Adipocyte (in vitro differentiated cells): ENCODE results near the gene KIF18A.

ENCODE experiments used
- DNase-seq: peaks from one replicate; pipeline ENCODE4 v3.0.0-alpha.2; 2015; ENCODE audit warnings: low read depth
- H3K27me3 ChIP-seq: replicated peaks from 2 replicates; pipeline ENCODE4 v1.7.0; 2013; ENCODE audit warnings: mild to moderate bottlenecking, low read length, moderate library complexity; ENCODE audit not compliant: control insufficient read depth, insufficient read depth
- H3K36me3 ChIP-seq: 2 replicates; pipeline ENCODE4 v1.7.0; 2013; ENCODE audit warnings: low read length, mild to moderate bottlenecking, moderate library complexity; ENCODE audit not compliant: control insufficient read depth, insufficient read depth, severe bottlenecking
- H3K4me1 ChIP-seq: 2 replicates; pipeline ENCODE4 v1.7.0; 2013; ENCODE audit warnings: mild to moderate bottlenecking, low read length, moderate library complexity; ENCODE audit not compliant: control insufficient read depth, insufficient read depth
- H3K4me3 ChIP-seq: 2 replicates; pipeline ENCODE4 v1.7.0; 2013; ENCODE audit warnings: mild to moderate bottlenecking, low read length, moderate library complexity
- H3K9ac ChIP-seq: 2 replicates; pipeline ENCODE4 v1.7.0; 2013; ENCODE audit warnings: mild to moderate bottlenecking, low read length, moderate library complexity
- H3K9me3 ChIP-seq: 2 replicates; pipeline ENCODE4 v1.7.0; 2013; ENCODE audit warnings: mild to moderate bottlenecking, low read length, moderate library complexity; ENCODE audit not compliant: control insufficient read depth

KIF18A gene

DNA sequence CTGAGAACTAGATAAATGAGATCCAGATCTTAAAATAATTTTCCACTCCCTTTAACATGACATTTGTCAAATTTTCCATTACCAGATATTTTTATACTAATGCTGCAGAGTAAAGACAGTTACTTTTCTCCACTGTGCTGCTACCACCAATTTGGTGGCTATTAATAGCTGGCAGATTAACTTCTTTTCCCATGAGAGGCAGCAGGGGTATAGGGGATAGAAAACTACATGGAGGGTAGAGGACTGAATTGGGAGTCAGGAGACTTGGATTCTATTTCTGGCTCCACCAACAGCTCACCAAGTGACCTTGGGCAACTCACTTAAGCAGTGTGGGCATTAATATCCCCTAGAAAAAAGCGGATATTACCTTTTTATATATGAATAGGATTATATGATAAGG lies 69.2 kb downstream of the KIF18A start:
- Histone ChIP-seq H3K9ac (no peak overlapping the region), H3K4me3 (no peak overlapping the region), H3K4me1 (no peaks in the 10 kb centered on the region), H3K9me3 (no peaks in the 10 kb centered on the region), H3K36me3 (no peaks in the 10 kb centered on the region), H3K27me3 (no peaks in the 10 kb centered on the region)
- no peak for DNase-seq

DNA sequence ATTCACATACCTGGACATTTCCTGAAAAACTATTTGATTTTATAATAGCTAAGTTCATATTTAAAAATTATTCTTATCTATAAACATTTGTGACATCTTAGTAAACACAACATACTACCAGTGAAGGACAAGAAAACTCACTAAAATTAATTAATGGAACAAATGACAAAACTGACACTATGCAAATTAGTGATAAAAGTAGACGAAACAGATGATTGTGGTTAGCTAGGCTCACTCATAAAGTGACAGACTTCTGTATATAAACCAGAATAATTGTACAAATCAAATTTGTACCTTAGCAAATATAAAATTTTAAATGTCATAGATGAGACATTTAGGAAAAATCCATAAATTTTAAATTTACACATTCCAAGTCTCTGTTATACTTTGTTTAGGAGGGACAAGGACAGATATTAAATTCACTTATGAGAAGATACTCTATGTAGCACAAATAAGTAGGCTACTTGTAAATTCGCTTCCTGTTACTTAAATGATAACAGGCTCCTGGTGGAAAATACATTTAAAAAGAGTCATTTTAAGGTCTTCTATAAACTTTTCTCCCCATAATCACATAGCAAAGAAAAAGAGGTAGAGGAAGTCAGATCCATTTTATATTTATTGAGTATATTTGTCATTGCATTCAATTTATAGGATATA lies 81.2 kb downstream of the KIF18A start:
- H3K9me3 ChIP-seq, result no peaks in the 10 kb centered on the region
- no peak overlapping the region for H3K9ac ChIP-seq
- no peaks in the 10 kb centered on the region for H3K36me3 ChIP-seq
- no peaks in the 10 kb centered on the region for H3K4me1 ChIP-seq
- H3K4me3 ChIP-seq, result no peak overlapping the region
- H3K27me3 ChIP-seq, result no peaks in the 10 kb centered on the region
- DNase-seq, result no peak

DNA sequence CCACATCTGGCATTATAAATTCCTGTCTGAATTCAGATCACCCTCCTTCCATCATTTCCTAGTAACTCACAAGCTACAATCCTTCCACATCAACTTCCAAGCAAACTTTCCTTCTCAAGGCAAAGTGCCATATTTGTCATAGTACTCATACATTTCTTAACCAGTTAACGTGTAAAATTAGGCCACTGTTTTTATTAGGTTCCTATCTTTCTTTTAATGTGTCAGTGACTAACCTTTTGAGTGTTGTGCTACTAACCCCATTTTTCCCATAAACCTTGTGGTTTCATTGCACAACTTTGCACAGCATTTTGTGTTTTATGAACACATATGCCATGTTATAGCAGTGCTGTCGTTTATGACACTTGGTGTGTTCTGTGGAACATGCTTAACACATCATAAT lies 90.1 kb downstream of the KIF18A start:
- no peaks in the 10 kb centered on the region for H3K4me1 ChIP-seq
- no peaks in the 10 kb centered on the region for H3K9me3 ChIP-seq
- H3K9ac ChIP-seq, result no peak overlapping the region
- no peaks in the 10 kb centered on the region for H3K27me3 ChIP-seq
- H3K4me3 ChIP-seq, result no peak overlapping the region
- H3K36me3 ChIP-seq, result no peaks in the 10 kb centered on the region
- no peak for DNase-seq

DNA sequence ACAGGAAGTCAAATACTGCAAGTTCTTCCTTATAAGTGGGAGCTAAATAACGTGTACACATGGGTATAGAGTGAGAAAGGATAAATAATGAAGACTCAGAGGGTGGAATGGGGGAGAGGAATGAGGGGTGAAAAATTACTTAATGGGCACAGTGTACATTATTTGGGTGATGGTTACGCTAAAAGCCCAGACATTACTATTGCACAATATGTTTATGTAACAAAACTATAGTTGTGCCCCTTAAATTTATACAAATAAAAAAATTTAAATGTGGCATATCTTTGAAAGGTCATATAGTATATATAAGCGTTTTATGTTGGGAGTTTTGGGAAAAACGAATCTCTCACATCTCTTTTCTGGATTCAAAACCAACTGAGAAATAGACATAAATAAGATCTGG lies 96.1 kb downstream of the KIF18A start:
- H3K9ac ChIP-seq, result no peak overlapping the region
- H3K27me3 ChIP-seq, result no peaks in the 10 kb centered on the region
- H3K9me3 ChIP-seq, result no peaks in the 10 kb centered on the region
- H3K4me3 ChIP-seq, result no peak overlapping the region
- no peak for DNase-seq
- no peaks in the 10 kb centered on the region for H3K36me3 ChIP-seq
- peaks cover 11% of the 10 kb centered on the region for H3K4me1 ChIP-seq

GRCh38 chr11:28009996-28010395 lies 98.0 kb downstream of the KIF18A start:
- no peaks in the 10 kb centered on the region for H3K27me3 ChIP-seq

DNA sequence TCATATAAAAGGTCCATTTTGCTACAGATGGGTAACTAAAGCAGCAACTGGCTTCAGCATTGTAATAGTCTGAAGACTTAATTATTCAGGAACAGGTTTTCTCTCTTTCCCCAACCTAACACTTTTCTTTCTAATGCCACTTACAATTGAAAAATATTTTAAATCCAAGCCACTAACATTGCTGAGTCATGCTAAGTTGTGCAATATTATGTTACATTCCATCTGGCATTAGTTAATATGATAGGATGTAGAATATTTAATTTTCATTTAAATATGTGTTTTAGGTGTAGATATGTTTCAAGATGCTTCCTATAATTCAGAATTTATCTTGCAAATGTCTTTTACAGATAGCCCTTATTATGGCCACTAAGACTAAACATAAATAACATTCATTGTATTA lies 98.6 kb downstream of the KIF18A start:
- Histone ChIP-seq H3K9ac (no peak overlapping the region), H3K9me3 (no peaks in the 10 kb centered on the region), H3K36me3 (no peaks in the 10 kb centered on the region), H3K27me3 (no peaks in the 10 kb centered on the region), H3K4me3 (no peak overlapping the region), H3K4me1 (peaks cover 11% of the 10 kb centered on the region)
- peak; percentile 79 for DNase-seq

More at GRCh38 chr11:28009996-28010395, 98.0 kb downstream of the KIF18A start:
- peak; percentile 20 for DNase-seq
- Histone ChIP-seq H3K9me3 (no peaks in the 10 kb centered on the region), H3K4me1 (peaks cover 11% of the 10 kb centered on the region), H3K9ac (no peak overlapping the region), H3K36me3 (no peaks in the 10 kb centered on the region), H3K4me3 (no peak overlapping the region)

DNA sequence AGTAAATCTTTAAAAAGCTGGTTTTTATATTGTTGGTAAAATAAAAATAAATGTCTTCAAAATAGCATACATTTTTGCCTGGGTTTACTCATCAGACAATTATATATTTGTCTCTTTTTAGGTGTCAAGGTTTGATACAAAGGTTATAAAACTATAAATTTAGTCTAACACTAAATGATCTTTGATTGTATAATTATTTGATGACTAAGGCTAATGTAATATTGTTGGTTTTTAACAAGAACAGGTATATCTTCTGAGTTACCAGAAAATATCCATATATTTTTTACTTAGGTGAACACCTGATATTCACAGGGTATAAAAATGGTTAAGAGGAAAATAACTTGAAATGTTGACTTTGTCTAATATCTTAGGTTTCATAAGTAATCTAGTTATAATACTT lies 104.3 kb downstream of the KIF18A start:
- Histone ChIP-seq H3K9ac (no peak overlapping the region), H3K9me3 (peaks cover 24% of the 10 kb centered on the region), H3K4me1 (no peaks in the 10 kb centered on the region), H3K36me3 (no peaks in the 10 kb centered on the region), H3K27me3 (no peaks in the 10 kb centered on the region), H3K4me3 (no peak overlapping the region)
- no peak for DNase-seq

GRCh38 chr11:27998552-27998951 lies 109.4 kb downstream of the KIF18A start:
- Histone ChIP-seq H3K27me3 (no peaks in the 10 kb centered on the region), H3K4me3 (no peak overlapping the region), H3K36me3 (no peaks in the 10 kb centered on the region), H3K9me3 (peaks cover 22% of the 10 kb centered on the region), H3K4me1 (peaks cover 19% of the 10 kb centered on the region), H3K9ac (no peak overlapping the region)
- no peak for DNase-seq

GRCh38 chr11:27997344-27997743 lies 110.6 kb downstream of the KIF18A start:
- Histone ChIP-seq H3K9me3 (peaks cover 10% of the 10 kb centered on the region), H3K36me3 (no peaks in the 10 kb centered on the region), H3K9ac (no peak overlapping the region), H3K4me3 (no peak overlapping the region), H3K27me3 (no peaks in the 10 kb centered on the region), H3K4me1 (peaks cover 19% of the 10 kb centered on the region)
- DNase-seq, result no peak

DNA sequence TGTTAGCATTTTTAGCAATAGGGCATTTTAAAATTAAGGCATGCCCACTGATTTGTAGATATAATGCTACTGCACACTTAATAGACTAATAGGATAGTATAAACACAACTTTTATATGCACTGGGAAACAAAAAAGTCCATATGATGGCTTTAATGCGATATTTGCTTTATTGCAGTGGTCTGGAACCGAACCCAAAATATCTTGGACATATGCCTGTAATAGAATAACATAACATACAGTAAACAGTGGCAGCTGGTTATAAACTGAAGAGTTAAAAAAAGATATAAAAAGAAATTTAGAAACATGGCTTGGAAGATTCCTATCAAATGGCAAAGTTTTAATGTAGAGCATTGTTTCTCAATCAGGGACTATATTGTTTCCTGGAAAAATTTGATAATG lies 111.9 kb downstream of the KIF18A start:
- no peak for DNase-seq
- Histone ChIP-seq H3K27me3 (no peaks in the 10 kb centered on the region), H3K4me3 (no peak overlapping the region), H3K36me3 (no peaks in the 10 kb centered on the region), H3K4me1 (peaks cover 28% of the 10 kb centered on the region), H3K9me3 (peaks cover 8% of the 10 kb centered on the region), H3K9ac (no peak overlapping the region)

GRCh38 chr11:27995083-27995482 lies 112.9 kb downstream of the KIF18A start:
- peaks cover 8% of the 10 kb centered on the region for H3K9me3 ChIP-seq
- H3K9ac ChIP-seq, result no peak overlapping the region
- H3K36me3 ChIP-seq, result no peaks in the 10 kb centered on the region
- H3K27me3 ChIP-seq, result no peaks in the 10 kb centered on the region
- peak; percentile 65 for DNase-seq
- H3K4me1 ChIP-seq, result peaks cover 28% of the 10 kb centered on the region
- H3K4me3 ChIP-seq, result no peak overlapping the region

- H3K36me3 ChIP-seq, result no peaks in the 10 kb centered on the region
- no peak overlapping the region for H3K9ac ChIP-seq
- H3K9me3 ChIP-seq, result no peaks in the 10 kb centered on the region
- peaks cover 28% of the 10 kb centered on the region for H3K4me1 ChIP-seq
- no peak overlapping the region for H3K4me3 ChIP-seq
- H3K27me3 ChIP-seq, result no peaks in the 10 kb centered on the region
- peak; percentile 72 for DNase-seq
Measured at GRCh38 chr11:27991736-27992135, 116.2 kb downstream of the KIF18A start.
